HL-60 (cell line): ENCODE measurements around the gene NXF1.

Experiments
- DNase-seq, 2 experiments: peaks; one replicate each; pipeline ENCODE4 v3.0.0-alpha.2; 2010 to 2020; ENCODE audit warnings: low read depth in 1 of 2, low spot score in 1 of 2
- H3K27ac ChIP-seq: fragments of 250-450 bp; sonication (Bioruptor Pico); replicated peaks from 2 replicates; pipeline ENCODE4 v1.5.1; 2020; ENCODE audit warnings: mild to moderate bottlenecking, moderate library complexity
- H3K27me3 ChIP-seq: fragments of 250-450 bp; sonication (Bioruptor Pico); 2 replicates; pipeline ENCODE4 v1.5.1; 2021; ENCODE audit warnings: mild to moderate bottlenecking, moderate library complexity; ENCODE audit not compliant: insufficient read depth, poor library complexity, severe bottlenecking
- H3K4me3 ChIP-seq: replicated peaks from 2 replicates; pipeline ENCODE4 v1.5.1; 2011; ENCODE audit warnings: mild to moderate bottlenecking, control low read depth, low read length; ENCODE audit not compliant: insufficient read depth
- CTCF ChIP-seq: IDR thresholded peaks from one replicate; pipeline ENCODE4 v1.5.1; 2011; ENCODE audit warnings: low read length, control low read depth, inconsistent platforms; ENCODE audit not compliant: insufficient read depth
- GABPA ChIP-seq: IDR thresholded peaks from 2 replicates; pipeline ENCODE4 v1.6.1; 2012; ENCODE audit warnings: low read depth
- POLR2AphosphoS5 ChIP-seq: IDR thresholded peaks from 2 replicates; pipeline ENCODE4 v1.6.1; 2012; ENCODE audit warnings: low read depth
- REST ChIP-seq: IDR thresholded peaks from 2 replicates; pipeline ENCODE4 v1.6.1; 2012; ENCODE audit warnings: low read depth; ENCODE audit not compliant: insufficient replicate concordance
- SPI1 ChIP-seq: IDR thresholded peaks from 2 replicates; pipeline ENCODE4 v1.6.1; 2012; ENCODE audit warnings: low read depth, mild to moderate bottlenecking, borderline replicate concordance

NXF1 gene

GRCh38 chr11:62804310-62805075, 747 bp downstream of the NXF1 start:
- DNase-seq: no peak
- H3K4me3 ChIP-seq: peak overlapping the region; percentile 91
- TF ChIP-seq POLR2AphosphoS5: no peak
- no peak for TF ChIP-seq CTCF
- TF ChIP-seq GABPA: no peak
- TF ChIP-seq REST: no peak
- TF ChIP-seq SPI1: no peak
- no peaks in the 10 kb centered on the region for H3K27me3 ChIP-seq
- H3K27ac ChIP-seq: peak overlapping the region; percentile 76

- DNase-seq: no peak
- no peak overlapping the region for H3K4me3 ChIP-seq
- TF ChIP-seq POLR2AphosphoS5 (no peak), REST (no peak), CTCF (no peak), SPI1 (no peak), GABPA (no peak)
Measured at GRCh38 chr11:62801071-62801470, 4.2 kb downstream of the NXF1 start.

GRCh38 chr11:62799486-62799885, 5.8 kb downstream of the NXF1 start:
- no peaks in the 10 kb centered on the region for H3K27me3 ChIP-seq
- DNase-seq: no peak
- no peak for TF ChIP-seq CTCF
- TF ChIP-seq SPI1: no peak
- TF ChIP-seq GABPA: no peak
- no peak for TF ChIP-seq REST
- TF ChIP-seq POLR2AphosphoS5: no peak
- H3K4me3 ChIP-seq: no peak overlapping the region
- no peak overlapping the region for H3K27ac ChIP-seq

More at GRCh38 chr11:62801071-62801470, 4.2 kb downstream of the NXF1 start:
- Histone ChIP-seq H3K27me3 (no peaks in the 10 kb centered on the region), H3K27ac (no peak overlapping the region)
